ENCODE results near the gene DPM1. TPM values are rescaled to one million over a fixed set of nuclear protein-coding genes. Genes with fewer than 3 reads are reported as not detected.

DPM1 gene
- total RNA-seq, 4 donors from 2014 or later: 3.2 to 42.9 (median 38.4) TPM

DNA sequence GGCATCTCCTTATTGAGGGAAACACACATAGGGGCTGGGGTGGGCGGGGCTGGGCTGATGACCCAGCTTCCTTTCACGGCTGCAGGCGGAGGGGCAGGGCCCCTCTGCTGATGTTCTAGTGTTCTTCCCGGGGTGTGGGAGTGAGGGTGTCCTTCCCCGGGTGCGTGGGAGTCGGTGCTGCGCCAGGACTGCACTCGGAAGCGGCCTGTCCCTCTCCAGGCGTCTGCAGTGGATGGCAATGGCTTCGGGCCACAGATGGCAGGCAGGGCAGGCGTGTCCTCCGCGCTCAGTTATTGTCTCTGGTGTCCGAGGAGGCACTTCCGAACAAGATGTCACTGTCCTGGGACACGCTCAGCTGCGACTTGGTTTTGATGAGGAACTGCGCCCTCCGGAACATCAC is 45.4 kb upstream of the DPM1 start:
- in situ Hi-C loops (cut with MboI; ENCODE audit: low pct_ligation_motif_present in 1 of 4, low pct_unique_long_range_greater_than_20kb in 1 of 4, low sequenced_read_pairs in 3 of 4): no loop called here
- WGBS, 2 donors (ENCODE audit: low coverage in 1 of 2): 82% methylated on average over 16 of the region's 21 CpGs; no CpG with 5 or more reads in 1 of the 2 donors

GRCh38 chr20:51002633-51003032 is 44.3 kb upstream of the DPM1 start:
- H3K36me3 ChIP-seq: no peaks in the 10 kb centered on the region
- intact Hi-C loops (cut with DNase I; ENCODE audit: low total_unique reads): no loop called here

More for the DNA sequence above, 45.4 kb upstream of the DPM1 start:
- H3K27ac ChIP-seq: no peak overlapping the region
- H3K4me1 ChIP-seq: peaks cover 0 to 5% (median 0%) of the 10 kb centered on the region in 4 donors
- TF ChIP-seq POLR2A (IDR thresholded peaks at IDR 0.05): no peak
- TF ChIP-seq EP300 (IDR thresholded peaks at IDR 0.05; ENCODE audit: low read depth): no peak
- TF ChIP-seq, protein P1, sequence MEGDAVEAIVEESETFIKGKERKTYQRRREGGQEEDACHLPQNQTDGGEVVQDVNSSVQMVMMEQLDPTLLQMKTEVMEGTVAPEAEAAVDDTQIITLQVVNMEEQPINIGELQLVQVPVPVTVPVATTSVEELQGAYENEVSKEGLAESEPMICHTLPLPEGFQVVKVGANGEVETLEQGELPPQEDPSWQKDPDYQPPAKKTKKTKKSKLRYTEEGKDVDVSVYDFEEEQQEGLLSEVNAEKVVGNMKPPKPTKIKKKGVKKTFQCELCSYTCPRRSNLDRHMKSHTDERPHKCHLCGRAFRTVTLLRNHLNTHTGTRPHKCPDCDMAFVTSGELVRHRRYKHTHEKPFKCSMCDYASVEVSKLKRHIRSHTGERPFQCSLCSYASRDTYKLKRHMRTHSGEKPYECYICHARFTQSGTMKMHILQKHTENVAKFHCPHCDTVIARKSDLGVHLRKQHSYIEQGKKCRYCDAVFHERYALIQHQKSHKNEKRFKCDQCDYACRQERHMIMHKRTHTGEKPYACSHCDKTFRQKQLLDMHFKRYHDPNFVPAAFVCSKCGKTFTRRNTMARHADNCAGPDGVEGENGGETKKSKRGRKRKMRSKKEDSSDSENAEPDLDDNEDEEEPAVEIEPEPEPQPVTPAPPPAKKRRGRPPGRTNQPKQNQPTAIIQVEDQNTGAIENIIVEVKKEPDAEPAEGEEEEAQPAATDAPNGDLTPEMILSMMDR (IDR thresholded peaks at IDR 0.05): no peak
- TF ChIP-seq POLR2AphosphoS5 (IDR thresholded peaks at IDR 0.05): no peak
- no peaks in the 10 kb centered on the region for H3K36me3 ChIP-seq
- H3K9me3 ChIP-seq: no peaks in the 10 kb centered on the region
- H3K27me3 ChIP-seq: no peaks in the 10 kb centered on the region
- no peak for DNase-seq
- intact Hi-C loops (cut with DNase I; ENCODE audit: low total_unique reads): no loop called here
- H3K4me3 ChIP-seq: no peak overlapping the region

GRCh38 chr20:51001430-51002265 is 43.3 kb upstream of the DPM1 start:
- in situ Hi-C loops (cut with MboI; ENCODE audit: low pct_ligation_motif_present in 1 of 4, low pct_unique_long_range_greater_than_20kb in 1 of 4, low sequenced_read_pairs in 3 of 4) (no loop called here), intact Hi-C loops (cut with DNase I; ENCODE audit: low total_unique reads) (no loop called here)
- no peak for TF ChIP-seq POLR2A (IDR thresholded peaks at IDR 0.05)
- TF ChIP-seq POLR2AphosphoS5 (IDR thresholded peaks at IDR 0.05): no peak
- TF ChIP-seq EP300 (IDR thresholded peaks at IDR 0.05; ENCODE audit: low read depth): no peak
- TF ChIP-seq, protein P1 (IDR thresholded peaks at IDR 0.05): no peak
- WGBS, 2 donors (ENCODE audit: low coverage in 1 of 2): 79 to 82% methylated on average over 11 to 20 of the region's 20 CpGs
- H3K36me3 ChIP-seq: no peaks in the 10 kb centered on the region
- H3K4me3 ChIP-seq: no peak overlapping the region
- H3K27ac ChIP-seq: no peak overlapping the region
- H3K9me3 ChIP-seq: no peaks in the 10 kb centered on the region
- no peaks in the 10 kb centered on the region for H3K4me1 ChIP-seq
- no peak for DNase-seq
- H3K27me3 ChIP-seq: peaks cover 8% of the 10 kb centered on the region

More at GRCh38 chr20:51002633-51003032, 44.3 kb upstream of the DPM1 start:
- WGBS, 2 donors (ENCODE audit: low coverage in 1 of 2): 69% methylated on average over 7 of the region's 7 CpGs; no CpG with 5 or more reads in 1 of the 2 donors
- Histone ChIP-seq H3K4me1 (no peaks in the 10 kb centered on the region), H3K9me3 (no peaks in the 10 kb centered on the region), H3K27me3 (no peaks in the 10 kb centered on the region), H3K27ac (no peak overlapping the region), H3K4me3 (no peak overlapping the region)
- TF ChIP-seq EP300 (IDR thresholded peaks at IDR 0.05; ENCODE audit: low read depth) (no peak), POLR2A (IDR thresholded peaks at IDR 0.05) (no peak), POLR2AphosphoS5 (IDR thresholded peaks at IDR 0.05) (no peak)
- TF ChIP-seq, protein P1 (IDR thresholded peaks at IDR 0.05): no peak
- in situ Hi-C loops (cut with MboI; ENCODE audit: low pct_ligation_motif_present in 1 of 4, low pct_unique_long_range_greater_than_20kb in 1 of 4, low sequenced_read_pairs in 3 of 4): no loop called here
- no peak for DNase-seq

GRCh38 chr20:50999355-50999754 is 41.0 kb upstream of the DPM1 start:
- intact Hi-C loops (cut with DNase I; ENCODE audit: low total_unique reads): no loop called here

More at GRCh38 chr20:50999355-50999754, 41.0 kb upstream of the DPM1 start:
- Histone ChIP-seq H3K27ac (no peak overlapping the region), H3K4me3 (no peak overlapping the region), H3K36me3 (no peaks in the 10 kb centered on the region), H3K4me1 (no peaks in the 10 kb centered on the region), H3K27me3 (peaks cover 10% of the 10 kb centered on the region), H3K9me3 (no peaks in the 10 kb centered on the region)
- 83 to 90% methylated on average over 2 to 4 of the region's 4 CpGs for WGBS, 2 donors (ENCODE audit: low coverage in 1 of 2)
- TF ChIP-seq, protein P1 (IDR thresholded peaks at IDR 0.05): no peak
- TF ChIP-seq EP300 (IDR thresholded peaks at IDR 0.05; ENCODE audit: low read depth) (no peak), POLR2A (IDR thresholded peaks at IDR 0.05) (no peak), POLR2AphosphoS5 (IDR thresholded peaks at IDR 0.05) (no peak)
- no peak for DNase-seq
- in situ Hi-C loops (cut with MboI; ENCODE audit: low pct_ligation_motif_present in 1 of 4, low pct_unique_long_range_greater_than_20kb in 1 of 4, low sequenced_read_pairs in 3 of 4): loop anchor here (10.0 to 25.0 kb wide), 4 partner anchors 305 to 638 kb away; no protein-coding TSS in a partner anchor
